Naive B cell (primary cell): ENCODE results near the gene TDRD9. TPM values are rescaled to one million over a fixed set of nuclear protein-coding genes. Genes with fewer than 3 reads are reported as not detected.
A peak's percentile ranks its signal among the peaks of the same experiment; 100 is the strongest.

Experiments used
- ATAC-seq, 2 donors: fragments of 150-1000 bp; cut with Tn5 transposase; 2 replicates each; pipeline ENCODE4 v1.10.0; 2021; ENCODE audit warnings: low read depth in 2 of 2, mild to moderate bottlenecking in 2 of 2, moderate library complexity in 2 of 2
- DNase-seq: peaks from one replicate; pipeline ENCODE4 v3.0.0; 2022
- H3K27ac Mint-ChIP-seq, 6 donors: one replicate each; pipeline ENCODE4 v1.8.0; 2020 to 2022; ENCODE audit warnings: mild to moderate bottlenecking in 6 of 6, mixed read lengths in 6 of 6, moderate library complexity in 5 of 6, inconsistent platforms in 2 of 6
- H3K27me3 Mint-ChIP-seq, 3 donors: one replicate each; pipeline ENCODE4 v1.8.0; 2021 to 2022; ENCODE audit warnings: mixed read lengths in 3 of 3, mild to moderate bottlenecking in 1 of 3
- H3K36me3 Mint-ChIP-seq, 2 donors: one replicate each; pipeline ENCODE4 v1.8.0; 2020 to 2022; ENCODE audit warnings: mixed read lengths in 2 of 2, inconsistent platforms in 1 of 2, mild to moderate bottlenecking in 1 of 2
- H3K4me1 Mint-ChIP-seq, 3 donors: one replicate each; pipeline ENCODE4 v1.8.0; 2020 to 2022; ENCODE audit warnings: mixed read lengths in 3 of 3, inconsistent platforms in 1 of 3, mild to moderate bottlenecking in 1 of 3, moderate library complexity in 1 of 3
- H3K4me3 Mint-ChIP-seq, 8 donors: one replicate each; pipeline ENCODE4 v1.8.0; 2020 to 2022; ENCODE audit warnings: mild to moderate bottlenecking in 8 of 8, mixed read lengths in 8 of 8, moderate library complexity in 8 of 8, inconsistent platforms in 2 of 8
- H3K9me3 Mint-ChIP-seq, 7 donors: one replicate each; pipeline ENCODE4 v1.8.0; 2020 to 2022; ENCODE audit warnings: mixed read lengths in 7 of 7, mild to moderate bottlenecking in 5 of 7, inconsistent platforms in 2 of 7, moderate library complexity in 1 of 7
- polyA plus RNA-seq, 6 donors: library from polyadenylated mRNA; unstranded; fragments of 300-500 nt; fragmentation: Illumina TruSeq; gene quantifications; one replicate each; pipeline ENCODE4 v1.2.3, GENCODE V29; 2021; ENCODE audit warnings: low read depth in 6 of 6

TDRD9 gene
- polyA plus RNA-seq, 6 donors from 2014 or later: 0.37 to 3.8 (median 0.85) TPM; not detected in 2

GRCh38 chr14:104039214-104039613 lies 111.0 kb downstream of the TDRD9 start:
- H3K4me1 Mint-ChIP-seq: no peaks in the 10 kb centered on the region
- H3K27ac Mint-ChIP-seq: peak overlapping the region in 1 of 6 donors; percentile 61
- no peak for DNase-seq
- H3K36me3 Mint-ChIP-seq: no peaks in the 10 kb centered on the region
- no peaks in the 10 kb centered on the region for H3K9me3 Mint-ChIP-seq
- no peak overlapping the region for H3K4me3 Mint-ChIP-seq
- H3K27me3 Mint-ChIP-seq: peaks cover 21 to 56% (median 36%) of the 10 kb centered on the region in 3 donors
- ATAC-seq: no peak

GRCh38 chr14:104040539-104040938 lies 112.3 kb downstream of the TDRD9 start:
- H3K4me3 Mint-ChIP-seq: no peak overlapping the region

GRCh38 chr14:104041430-104042104 lies 113.3 kb downstream of the TDRD9 start:
- Mint-ChIP-seq H3K27ac (no peak overlapping the region), H3K27me3 (peaks cover 17 to 47% (median 19%) of the 10 kb centered on the region in 3 donors), H3K4me1 (no peaks in the 10 kb centered on the region), H3K4me3 (no peak overlapping the region), H3K36me3 (no peaks in the 10 kb centered on the region), H3K9me3 (no peaks in the 10 kb centered on the region)
- ATAC-seq (no peak), DNase-seq (no peak)

More at GRCh38 chr14:104040539-104040938, 112.3 kb downstream of the TDRD9 start:
- ATAC-seq: no peak
- H3K27me3 Mint-ChIP-seq: peaks cover 21 to 48% (median 23%) of the 10 kb centered on the region in 3 donors
- no peaks in the 10 kb centered on the region for H3K4me1 Mint-ChIP-seq
- H3K27ac Mint-ChIP-seq: no peak overlapping the region
- H3K9me3 Mint-ChIP-seq: no peaks in the 10 kb centered on the region
- no peak for DNase-seq
- no peaks in the 10 kb centered on the region for H3K36me3 Mint-ChIP-seq

GRCh38 chr14:104044016-104044415 lies 115.8 kb downstream of the TDRD9 start:
- H3K4me3 Mint-ChIP-seq: no peak overlapping the region
- no peaks in the 10 kb centered on the region for H3K36me3 Mint-ChIP-seq
- no peak for DNase-seq
- peaks cover 0 to 5% (median 0%) of the 10 kb centered on the region in 7 donors for H3K9me3 Mint-ChIP-seq
- no peaks in the 10 kb centered on the region for H3K4me1 Mint-ChIP-seq
- H3K27ac Mint-ChIP-seq: no peak overlapping the region
- ATAC-seq: no peak
- H3K27me3 Mint-ChIP-seq: peaks cover 13 to 50% (median 16%) of the 10 kb centered on the region in 3 donors

GRCh38 chr14:104047761-104048160 lies 119.5 kb downstream of the TDRD9 start:
- no peaks in the 10 kb centered on the region for H3K36me3 Mint-ChIP-seq
- ATAC-seq (no peak), DNase-seq (no peak)
- peaks cover 0 to 5% (median 1%) of the 10 kb centered on the region in 7 donors for H3K9me3 Mint-ChIP-seq
- no peak overlapping the region for H3K4me3 Mint-ChIP-seq
- no peak overlapping the region for H3K27ac Mint-ChIP-seq
- H3K27me3 Mint-ChIP-seq: peaks cover 19 to 36% (median 22%) of the 10 kb centered on the region in 3 donors
- H3K4me1 Mint-ChIP-seq: no peaks in the 10 kb centered on the region

GRCh38 chr14:104048758-104049507 lies 120.7 kb downstream of the TDRD9 start:
- peaks cover 0 to 5% (median 1%) of the 10 kb centered on the region in 7 donors for H3K9me3 Mint-ChIP-seq
- DNase-seq (no peak), ATAC-seq (no peak)
- peak overlapping the region in 1 of 6 donors; percentile 29 for H3K27ac Mint-ChIP-seq
- no peaks in the 10 kb centered on the region for H3K36me3 Mint-ChIP-seq
- no peak overlapping the region for H3K4me3 Mint-ChIP-seq
- H3K4me1 Mint-ChIP-seq: no peaks in the 10 kb centered on the region
- peaks cover 22 to 38% (median 24%) of the 10 kb centered on the region in 3 donors for H3K27me3 Mint-ChIP-seq

- DNase-seq (no peak), ATAC-seq (no peak)
- H3K27me3 Mint-ChIP-seq: peaks cover 22 to 44% (median 32%) of the 10 kb centered on the region in 3 donors
- no peaks in the 10 kb centered on the region for H3K36me3 Mint-ChIP-seq
- no peaks in the 10 kb centered on the region for H3K4me1 Mint-ChIP-seq
- H3K27ac Mint-ChIP-seq: peak overlapping the region in 1 of 6 donors; percentile 57
- peak overlapping the region in 1 of 8 donors; percentile 9 for H3K4me3 Mint-ChIP-seq
- H3K9me3 Mint-ChIP-seq: peaks cover 0 to 5% (median 1%) of the 10 kb centered on the region in 7 donors
Measured at GRCh38 chr14:104049576-104050240, 121.5 kb downstream of the TDRD9 start.

GRCh38 chr14:104051092-104051813 lies 123.0 kb downstream of the TDRD9 start:
- DNase-seq (no peak), ATAC-seq (no peak)
- H3K27me3 Mint-ChIP-seq: peaks cover 27 to 49% (median 43%) of the 10 kb centered on the region in 3 donors
- no peaks in the 10 kb centered on the region for H3K36me3 Mint-ChIP-seq
- H3K4me3 Mint-ChIP-seq: no peak overlapping the region
- peaks cover 0 to 5% (median 1%) of the 10 kb centered on the region in 7 donors for H3K9me3 Mint-ChIP-seq
- H3K27ac Mint-ChIP-seq: no peak overlapping the region
- H3K4me1 Mint-ChIP-seq: no peaks in the 10 kb centered on the region

GRCh38 chr14:104054222-104054905 lies 126.1 kb downstream of the TDRD9 start:
- peaks cover 29 to 36% (median 34%) of the 10 kb centered on the region in 3 donors for H3K27me3 Mint-ChIP-seq
- ATAC-seq (no peak), DNase-seq (no peak)
- peak overlapping the region in 1 of 6 donors; percentile 38 for H3K27ac Mint-ChIP-seq
- no peak overlapping the region for H3K4me3 Mint-ChIP-seq
- H3K9me3 Mint-ChIP-seq: peaks cover 0 to 3% (median 0%) of the 10 kb centered on the region in 7 donors
- no peaks in the 10 kb centered on the region for H3K36me3 Mint-ChIP-seq
- no peaks in the 10 kb centered on the region for H3K4me1 Mint-ChIP-seq

- no peak for DNase-seq
- Mint-ChIP-seq H3K4me1 (no peaks in the 10 kb centered on the region), H3K9me3 (peaks cover 2 to 19% (median 12%) of the 10 kb centered on the region in 7 donors), H3K4me3 (no peak overlapping the region), H3K27me3 (peaks cover 49 to 58% (median 50%) of the 10 kb centered on the region in 3 donors), H3K36me3 (peaks cover 5 to 15% of the 10 kb centered on the region in 2 donors), H3K27ac (no peak overlapping the region)
- ATAC-seq: no peak
Measured at GRCh38 chr14:104062281-104062680, 134.0 kb downstream of the TDRD9 start.

GRCh38 chr14:104064003-104064402 lies 135.7 kb downstream of the TDRD9 start:
- no peak for DNase-seq
- H3K27ac Mint-ChIP-seq: peak overlapping the region in 1 of 6 donors; percentile 43
- peak overlapping the region in 2 of 8 donors; percentile 11 to 74 for H3K4me3 Mint-ChIP-seq
- H3K9me3 Mint-ChIP-seq: peaks cover 5 to 27% (median 14%) of the 10 kb centered on the region in 7 donors
- ATAC-seq: no peak
- H3K36me3 Mint-ChIP-seq: peaks cover 9 to 23% of the 10 kb centered on the region in 2 donors
- peaks cover 49 to 75% (median 64%) of the 10 kb centered on the region in 3 donors for H3K27me3 Mint-ChIP-seq
- no peaks in the 10 kb centered on the region for H3K4me1 Mint-ChIP-seq

GRCh38 chr14:104066279-104066678 lies 138.0 kb downstream of the TDRD9 start:
- Mint-ChIP-seq H3K4me1 (no peaks in the 10 kb centered on the region), H3K4me3 (no peak overlapping the region), H3K36me3 (peaks cover 9 to 23% of the 10 kb centered on the region in 2 donors), H3K27ac (no peak overlapping the region), H3K9me3 (peaks cover 5 to 27% (median 14%) of the 10 kb centered on the region in 7 donors), H3K27me3 (peaks cover 38 to 85% (median 68%) of the 10 kb centered on the region in 3 donors)
- DNase-seq (no peak), ATAC-seq (no peak)
